Caco-2 (cell line): ENCODE data around the gene SRPK2. TPM values are rescaled to one million over a fixed set of nuclear protein-coding genes. Genes with fewer than 3 reads are reported as not detected.
A peak's percentile ranks its signal among the peaks of the same experiment; 100 is the strongest.

Source experiments
- BruUV-seq: library from RNA; stranded (reverse); fragments of 400-500 nt; replicated peaks from 2 replicates; lab custom pipeline; 2021; lab: Mats Ljungman, UMichigan
- CTCF ChIA-PET: fragments of 300-600 bp; sonication (Branson Sonifier 250); formaldehyde crosslinking; loops from one replicate; lab custom pipeline; 2022; ENCODE audit warnings: antibody characterized with exemption; lab: Charles Lee
- POLR2A ChIA-PET: fragments of 300-600 bp; sonication (Branson Sonifier 250); formaldehyde crosslinking; loops from one replicate; lab custom pipeline; 2022; ENCODE audit warnings: antibody characterized with exemption; lab: Charles Lee
- DNase-seq, 2 experiments: peaks; one replicate each; pipeline versions ENCODE4 v3.0.0 to v3.0.0-alpha.2; 2020 to 2022
- H3K27me3 ChIP-seq: replicated peaks from 2 replicates; pipeline ENCODE4 v1.6.0; 2011; ENCODE audit warnings: low read length; ENCODE audit not compliant: control insufficient read depth, insufficient read depth
- H3K36me3 ChIP-seq: 2 replicates; pipeline ENCODE4 v1.5.1; 2011; ENCODE audit warnings: low read length; ENCODE audit not compliant: control insufficient read depth, insufficient read depth
- H3K4me1 ChIP-seq: fragments of 250-450 bp; sonication (Bioruptor Pico); 2 replicates; pipeline ENCODE4 v1.5.1; 2020; ENCODE audit warnings: mild to moderate bottlenecking
- H3K4me3 ChIP-seq: 2 replicates; pipeline ENCODE4 v1.5.1; 2011; ENCODE audit warnings: low read depth, mild to moderate bottlenecking, control low read depth, low read length
- H3K9me3 ChIP-seq: fragments of 250-450 bp; sonication (Bioruptor Pico); 2 replicates; pipeline ENCODE4 v1.5.1; 2020; ENCODE audit warnings: mild to moderate bottlenecking, moderate library complexity
- H3K27ac Mint-ChIP-seq: one replicate; pipeline ENCODE4 v1.8.0; 2022; ENCODE audit warnings: mixed read lengths; ENCODE audit not compliant: unreplicated experiment
- H3K27me3 Mint-ChIP-seq: one replicate; pipeline ENCODE4 v1.8.0; 2022; ENCODE audit warnings: mixed read lengths; ENCODE audit not compliant: insufficient read depth, unreplicated experiment
- H3K36me3 Mint-ChIP-seq: one replicate; pipeline ENCODE4 v1.8.0; 2022; ENCODE audit warnings: mild to moderate bottlenecking, mixed read lengths; ENCODE audit not compliant: insufficient read depth, unreplicated experiment
- H3K4me1 Mint-ChIP-seq: one replicate; pipeline ENCODE4 v1.8.0; 2022; ENCODE audit warnings: low read depth, mixed read lengths; ENCODE audit not compliant: unreplicated experiment
- H3K4me3 Mint-ChIP-seq: one replicate; pipeline ENCODE4 v1.8.0; 2022; ENCODE audit warnings: mild to moderate bottlenecking, moderate library complexity, mixed read lengths; ENCODE audit not compliant: unreplicated experiment
- H3K9me3 Mint-ChIP-seq: one replicate; pipeline ENCODE4 v1.8.0; 2022; ENCODE audit warnings: mixed read lengths; ENCODE audit not compliant: unreplicated experiment
- CTCF ChIP-seq, 2 experiments: fragments of 200-600 bp in 1 of 2; IDR thresholded peaks; 1 replicate in 1 of 2; 2 replicates in 1 of 2; pipeline versions ENCODE4 v1.5.1 to v1.8.0; 2011 to 2022; ENCODE audit warnings: antibody characterized with exemption in 1 of 2, control low read depth in 1 of 2, inconsistent platforms in 1 of 2, low read depth in 1 of 2, low read length in 1 of 2, mild to moderate bottlenecking in 1 of 2, moderate library complexity in 1 of 2; ENCODE audit not compliant: insufficient read depth in 1 of 2, severe bottlenecking in 1 of 2, unreplicated experiment in 1 of 2
- intact Hi-C: fragments of 100-400 bp; cut with micrococcal nuclease; formaldehyde crosslinking; loops from one replicate; pipeline ENCODE4 v1.10.0; 2022; ENCODE audit not compliant: unreplicated experiment
- total RNA-seq: library from RNA; stranded (reverse); gene quantifications from 2 replicates; pipeline ENCODE4 v1.2.3, GENCODE V29; 2022

The SRPK2 gene
- total RNA-seq, 1 experiment from 2014 or later = 39.9 TPM

GRCh38 chr7:105396566-105396965 lies 7.8 kb upstream of the SRPK2 start:
- intact Hi-C loops = no loop called here
- no peaks in the 10 kb centered on the region for H3K36me3 Mint-ChIP-seq
- Histone ChIP-seq H3K4me1 (no peaks in the 10 kb centered on the region), H3K4me3 (no peak overlapping the region), H3K36me3 (no peaks in the 10 kb centered on the region), H3K27me3 (no peaks in the 10 kb centered on the region), H3K9me3 (no peaks in the 10 kb centered on the region)
- H3K4me1 Mint-ChIP-seq = peaks cover 7% of the 10 kb centered on the region
- no peak for TF ChIP-seq CTCF (IDR thresholded peaks at IDR 0.05; ENCODE audit: insufficient read depth in 1 of 2, low read depth in 1 of 2, low read length in 1 of 2, severe bottlenecking in 1 of 2, unreplicated experiment in 1 of 2)
- no TSS peak for BruUV-seq
- CTCF ChIA-PET = interaction anchor here (0.6 kb wide), 1 partner anchor 194 kb away, joined by 6 read pairs; no protein-coding TSS in a partner anchor
- POLR2A ChIA-PET = no interaction called here
- H3K9me3 Mint-ChIP-seq = no peaks in the 10 kb centered on the region
- H3K27ac Mint-ChIP-seq = no peak overlapping the region
- H3K4me3 Mint-ChIP-seq = no peak overlapping the region
- no peak for DNase-seq
- H3K27me3 Mint-ChIP-seq = no peaks in the 10 kb centered on the region

GRCh38 chr7:105391429-105391828 lies 2.7 kb upstream of the SRPK2 start:
- ChIA-PET CTCF (no interaction called here), POLR2A (no interaction called here)
- H3K27me3 ChIP-seq = no peaks in the 10 kb centered on the region
- Mint-ChIP-seq H3K4me3 (no peak overlapping the region), H3K36me3 (no peaks in the 10 kb centered on the region), H3K9me3 (no peaks in the 10 kb centered on the region), H3K27me3 (no peaks in the 10 kb centered on the region), H3K4me1 (peaks cover 3% of the 10 kb centered on the region), H3K27ac (no peak overlapping the region)
- intact Hi-C loops = no loop called here
- H3K4me3 ChIP-seq = no peak overlapping the region
- no peak for DNase-seq
- no peaks in the 10 kb centered on the region for H3K9me3 ChIP-seq
- no TSS peak for BruUV-seq
- H3K36me3 ChIP-seq = no peaks in the 10 kb centered on the region
- TF ChIP-seq CTCF (IDR thresholded peaks at IDR 0.05; ENCODE audit: insufficient read depth in 1 of 2, low read depth in 1 of 2, low read length in 1 of 2, severe bottlenecking in 1 of 2, unreplicated experiment in 1 of 2) = no peak
- no peaks in the 10 kb centered on the region; the same call in 1 of the 2 replicates for H3K4me1 ChIP-seq

GRCh38 chr7:105389889-105390288 lies 1.2 kb upstream of the SRPK2 start:
- Histone ChIP-seq H3K36me3 (no peaks in the 10 kb centered on the region), H3K4me3 (no peak overlapping the region), H3K27me3 (no peaks in the 10 kb centered on the region), H3K9me3 (no peaks in the 10 kb centered on the region), H3K4me1 (no peaks in the 10 kb centered on the region; the same call in 1 of the 2 replicates)
- no peaks in the 10 kb centered on the region for H3K36me3 Mint-ChIP-seq
- CTCF ChIA-PET = no interaction called here
- TF ChIP-seq CTCF (IDR thresholded peaks at IDR 0.05; ENCODE audit: insufficient read depth in 1 of 2, low read depth in 1 of 2, low read length in 1 of 2, severe bottlenecking in 1 of 2, unreplicated experiment in 1 of 2) = no peak
- DNase-seq = no peak
- H3K27ac Mint-ChIP-seq = no peak overlapping the region
- intact Hi-C loops = no loop called here
- H3K4me3 Mint-ChIP-seq = peak overlapping the region; percentile 99
- no peaks in the 10 kb centered on the region for H3K27me3 Mint-ChIP-seq
- H3K4me1 Mint-ChIP-seq = no peaks in the 10 kb centered on the region
- POLR2A ChIA-PET = no interaction called here
- no peaks in the 10 kb centered on the region for H3K9me3 Mint-ChIP-seq
- BruUV-seq = no TSS peak
